ENCODE measurements around the gene CDC27.

GRCh38 chr17:47085736-47086135 is 103.4 kb downstream of the CDC27 start:
- TF ChIP-seq POLR2A (IDR thresholded peaks at IDR 0.05) (no peak), CTCF (IDR thresholded peaks at IDR 0.05) (no peak)

Measured in breast epithelium (tissue), 3 donors.